ENCODE measurements around the gene PTPN5. TPM values are rescaled to one million over a fixed set of nuclear protein-coding genes. Genes with fewer than 3 reads are reported as not detected.

PTPN5 gene
- total RNA-seq, 1 experiment from 2014 or later: not detected

GRCh38 chr11:18756889-18757288 lies 34.7 kb downstream of the PTPN5 start:
- no peak for DNase-seq
- peaks cover 19% of the 10 kb centered on the region for H3K27me3 Mint-ChIP-seq (ENCODE audit: unreplicated experiment)
- intact Hi-C loops (cut with micrococcal nuclease; ENCODE audit: unreplicated experiment): no loop called here
- CTCF ChIA-PET: interaction anchor here (0.7 kb wide), 1 partner anchor 208 kb away, joined by 3 read pairs; no protein-coding TSS in a partner anchor
- H3K36me3 Mint-ChIP-seq (ENCODE audit: insufficient read depth, unreplicated experiment): no peaks in the 10 kb centered on the region
- TF ChIP-seq CTCF (IDR thresholded peaks at IDR 0.05; ENCODE audit: unreplicated experiment): no peak
- peaks cover 15% of the 10 kb centered on the region for H3K4me1 Mint-ChIP-seq (ENCODE audit: low read depth, unreplicated experiment)
- BruUV-seq (replicated peaks): no TSS peak
- H3K9me3 Mint-ChIP-seq (ENCODE audit: low read depth, unreplicated experiment): no peaks in the 10 kb centered on the region
- no peak overlapping the region for H3K4me3 Mint-ChIP-seq (ENCODE audit: low read depth, unreplicated experiment)
- H3K27ac Mint-ChIP-seq (ENCODE audit: unreplicated experiment): no peak overlapping the region

GRCh38 chr11:18754308-18754707 lies 37.3 kb downstream of the PTPN5 start:
- H3K27ac Mint-ChIP-seq (ENCODE audit: unreplicated experiment): no peak overlapping the region
- peaks cover 19% of the 10 kb centered on the region for H3K27me3 Mint-ChIP-seq (ENCODE audit: unreplicated experiment)
- H3K4me1 Mint-ChIP-seq (ENCODE audit: low read depth, unreplicated experiment): peaks cover 22% of the 10 kb centered on the region
- intact Hi-C loops (cut with micrococcal nuclease; ENCODE audit: unreplicated experiment): no loop called here
- TF ChIP-seq CTCF (IDR thresholded peaks at IDR 0.05; ENCODE audit: unreplicated experiment): no peak
- BruUV-seq (replicated peaks): no TSS peak
- H3K9me3 Mint-ChIP-seq (ENCODE audit: low read depth, unreplicated experiment): no peaks in the 10 kb centered on the region
- peak; percentile 9 for DNase-seq
- no peaks in the 10 kb centered on the region for H3K36me3 Mint-ChIP-seq (ENCODE audit: insufficient read depth, unreplicated experiment)
- H3K4me3 Mint-ChIP-seq (ENCODE audit: low read depth, unreplicated experiment): no peak overlapping the region
- CTCF ChIA-PET: interaction anchor here (1.0 kb wide), 1 partner anchor 18 kb away, joined by 3 read pairs; no protein-coding TSS in a partner anchor

- CTCF ChIA-PET: no interaction called here
- DNase-seq: no peak
- Mint-ChIP-seq H3K4me1 (ENCODE audit: low read depth, unreplicated experiment) (peaks cover 22% of the 10 kb centered on the region), H3K36me3 (ENCODE audit: insufficient read depth, unreplicated experiment) (no peaks in the 10 kb centered on the region), H3K27me3 (ENCODE audit: unreplicated experiment) (peaks cover 4% of the 10 kb centered on the region), H3K4me3 (ENCODE audit: low read depth, unreplicated experiment) (no peak overlapping the region), H3K9me3 (ENCODE audit: low read depth, unreplicated experiment) (no peaks in the 10 kb centered on the region), H3K27ac (ENCODE audit: unreplicated experiment) (no peak overlapping the region)
- no TSS peak for BruUV-seq (replicated peaks)
- TF ChIP-seq CTCF (IDR thresholded peaks at IDR 0.05; ENCODE audit: unreplicated experiment): no peak
- intact Hi-C loops (cut with micrococcal nuclease; ENCODE audit: unreplicated experiment): no loop called here
Observed at GRCh38 chr11:18752502-18752901, 39.1 kb downstream of the PTPN5 start.

- no TSS peak for BruUV-seq (replicated peaks)
- TF ChIP-seq CTCF (IDR thresholded peaks at IDR 0.05; ENCODE audit: unreplicated experiment): no peak
- Mint-ChIP-seq H3K4me3 (ENCODE audit: low read depth, unreplicated experiment) (no peak overlapping the region), H3K9me3 (ENCODE audit: low read depth, unreplicated experiment) (no peaks in the 10 kb centered on the region), H3K27ac (ENCODE audit: unreplicated experiment) (no peak overlapping the region), H3K4me1 (ENCODE audit: low read depth, unreplicated experiment) (peaks cover 22% of the 10 kb centered on the region), H3K36me3 (ENCODE audit: insufficient read depth, unreplicated experiment) (no peaks in the 10 kb centered on the region), H3K27me3 (ENCODE audit: unreplicated experiment) (no peaks in the 10 kb centered on the region)
- DNase-seq: no peak
- CTCF ChIA-PET: no interaction called here
- intact Hi-C loops (cut with micrococcal nuclease; ENCODE audit: unreplicated experiment): no loop called here
Observed at GRCh38 chr11:18750944-18751343, 40.7 kb downstream of the PTPN5 start.
